ENCODE measurements around the gene GFOD1. TPM values are rescaled to one million over a fixed set of nuclear protein-coding genes. Genes with fewer than 3 reads are reported as not detected.

The GFOD1 gene
- total and polyA plus RNA-seq, 7 experiments from 2014 or later, result 0.24 to 10.8 (median 1.4) TPM; not detected in 1

GRCh38 chr6:13484138-13484708, 3.2 kb downstream of the GFOD1 start:
- Mint-ChIP-seq H3K36me3 (no peaks in the 10 kb centered on the region), H3K4me3 (peak overlapping the region in 7 of 10 donors; percentile 33 to 96 (median 70)), H3K27ac (peak overlapping the region in 2 of 9 donors; percentile 1 to 61), H3K9me3 (peaks cover 0 to 2% (median 0%) of the 10 kb centered on the region in 11 donors), H3K27me3 (peaks cover 0 to 17% (median 10%) of the 10 kb centered on the region in 5 donors), H3K4me1 (peaks cover 25 to 59% (median 30%) of the 10 kb centered on the region in 7 donors)
- DNase-seq (no peak), ATAC-seq (no peak)
- CTCF ChIA-PET, result interaction anchor here (0.6 to 1.1 kb wide), 2 partner anchors 90 to 266 kb away, joined by 3 read pairs; partner anchors contain the start of gene SIRT5
- no peak overlapping the region for H3K27ac ChIP-seq (ENCODE audit: low read depth, low read length)
- H3K36me3 ChIP-seq (ENCODE audit: control insufficient read depth in 2 of 3, insufficient read depth in 3 of 3, low read length in 3 of 3), result no peaks in the 10 kb centered on the region
- POLR2A ChIA-PET, result no interaction called here
- H3K27me3 ChIP-seq (ENCODE audit: control insufficient read depth in 2 of 2, insufficient read depth in 2 of 2, low read length in 2 of 2), result no peaks in the 10 kb centered on the region
- no peaks in the 10 kb centered on the region for H3K9me3 ChIP-seq (ENCODE audit: control insufficient read depth in 2 of 3, low read length in 3 of 3)
- H3K4me3 ChIP-seq (ENCODE audit: low read length), result no peak overlapping the region
- peaks cover 4 to 9% of the 10 kb centered on the region in 2 donors for H3K4me1 ChIP-seq (ENCODE audit: control insufficient read depth in 2 of 2, insufficient read depth in 2 of 2, low read length in 2 of 2)
- intact Hi-C loops (cut with micrococcal nuclease), result loop anchor here (2.0 to 10.0 kb wide), 2 partner anchors 19 to 131 kb away; partner anchors contain the start of gene NOL7 (in 1 of the 2)

- Histone ChIP-seq H3K9me3 (ENCODE audit: control insufficient read depth in 2 of 3, low read length in 3 of 3) (no peaks in the 10 kb centered on the region), H3K27me3 (ENCODE audit: control insufficient read depth in 2 of 2, insufficient read depth in 2 of 2, low read length in 2 of 2) (no peaks in the 10 kb centered on the region), H3K36me3 (ENCODE audit: control insufficient read depth in 2 of 3, insufficient read depth in 3 of 3, low read length in 3 of 3) (no peaks in the 10 kb centered on the region), H3K27ac (ENCODE audit: low read depth, low read length) (no peak overlapping the region), H3K4me3 (ENCODE audit: low read length) (no peak overlapping the region), H3K4me1 (ENCODE audit: control insufficient read depth in 2 of 2, insufficient read depth in 2 of 2, low read length in 2 of 2) (peaks cover 4 to 9% of the 10 kb centered on the region in 2 donors)
- Mint-ChIP-seq H3K27me3 (peaks cover 0 to 17% (median 5%) of the 10 kb centered on the region in 5 donors), H3K36me3 (peaks cover 0 to 2% (median 0%) of the 10 kb centered on the region in 5 donors), H3K9me3 (peaks cover 0 to 2% (median 0%) of the 10 kb centered on the region in 11 donors), H3K27ac (peak overlapping the region in 1 of 9 donors; percentile 51), H3K4me1 (peaks cover 12 to 46% (median 21%) of the 10 kb centered on the region in 7 donors), H3K4me3 (peak overlapping the region in 1 of 10 donors; percentile 9)
- DNase-seq (no peak), ATAC-seq (no peak)
- ChIA-PET CTCF (interaction anchor here (1.0 kb wide), 1 partner anchor 27 kb away, joined by 3 read pairs; no protein-coding TSS in a partner anchor), POLR2A (no interaction called here)
- intact Hi-C loops (cut with micrococcal nuclease), result loop anchor here in 1 of 2 donors (10.0 kb wide), 1 partner anchor 134 kb away; the partner anchor contains the start of gene NOL7
These were observed 6.5 kb downstream of the GFOD1 start for GRCh38 chr6:13480631-13481501.

GRCh38 chr6:13479971-13480434, 7.4 kb downstream of the GFOD1 start:
- Histone ChIP-seq H3K27ac (ENCODE audit: low read depth, low read length) (no peak overlapping the region), H3K9me3 (ENCODE audit: control insufficient read depth in 2 of 3, low read length in 3 of 3) (no peaks in the 10 kb centered on the region), H3K4me3 (ENCODE audit: low read length) (no peak overlapping the region), H3K4me1 (ENCODE audit: control insufficient read depth in 2 of 2, insufficient read depth in 2 of 2, low read length in 2 of 2) (peaks cover under 1 to 4% of the 10 kb centered on the region in 2 donors), H3K27me3 (ENCODE audit: control insufficient read depth in 2 of 2, insufficient read depth in 2 of 2, low read length in 2 of 2) (no peaks in the 10 kb centered on the region), H3K36me3 (ENCODE audit: control insufficient read depth in 2 of 3, insufficient read depth in 3 of 3, low read length in 3 of 3) (no peaks in the 10 kb centered on the region)
- Mint-ChIP-seq H3K27ac (no peak overlapping the region), H3K36me3 (peaks cover 0 to 2% (median 0%) of the 10 kb centered on the region in 5 donors), H3K4me1 (peaks cover 9 to 38% (median 13%) of the 10 kb centered on the region in 7 donors), H3K4me3 (no peak overlapping the region), H3K27me3 (peaks cover 0 to 17% (median 0%) of the 10 kb centered on the region in 5 donors), H3K9me3 (peaks cover 0 to 2% (median 0%) of the 10 kb centered on the region in 11 donors)
- no peak for ATAC-seq
- POLR2A ChIA-PET, result no interaction called here
- DNase-seq, result no peak
- CTCF ChIA-PET, result no interaction called here
- intact Hi-C loops (cut with micrococcal nuclease), result loop anchor here in 1 of 2 donors (10.0 kb wide), 1 partner anchor 135 kb away; the partner anchor contains the start of gene NOL7

GRCh38 chr6:13479206-13479800, 8.1 kb downstream of the GFOD1 start:
- POLR2A ChIA-PET, result no interaction called here
- Histone ChIP-seq H3K4me1 (ENCODE audit: control insufficient read depth in 2 of 2, insufficient read depth in 2 of 2, low read length in 2 of 2) (peaks cover 0 to under 1% of the 10 kb centered on the region in 2 donors), H3K27ac (ENCODE audit: low read depth, low read length) (no peak overlapping the region), H3K36me3 (ENCODE audit: control insufficient read depth in 2 of 3, insufficient read depth in 3 of 3, low read length in 3 of 3) (no peaks in the 10 kb centered on the region), H3K9me3 (ENCODE audit: control insufficient read depth in 2 of 3, low read length in 3 of 3) (no peaks in the 10 kb centered on the region), H3K27me3 (ENCODE audit: control insufficient read depth in 2 of 2, insufficient read depth in 2 of 2, low read length in 2 of 2) (no peaks in the 10 kb centered on the region), H3K4me3 (ENCODE audit: low read length) (no peak overlapping the region)
- Mint-ChIP-seq H3K27ac (no peak overlapping the region), H3K36me3 (peaks cover 0 to 8% (median 0%) of the 10 kb centered on the region in 5 donors), H3K9me3 (peaks cover 0 to 2% (median 0%) of the 10 kb centered on the region in 11 donors), H3K4me1 (peaks cover 5 to 32% (median 6%) of the 10 kb centered on the region in 7 donors), H3K27me3 (peaks cover 0 to 17% (median 0%) of the 10 kb centered on the region in 5 donors), H3K4me3 (no peak overlapping the region)
- DNase-seq (no peak), ATAC-seq (peak; percentile 14)
- intact Hi-C loops (cut with micrococcal nuclease), result no loop called here
- CTCF ChIA-PET, result no interaction called here

- H3K9me3 Mint-ChIP-seq, result peaks cover 0 to 2% (median 0%) of the 10 kb centered on the region in 11 donors
- no peak overlapping the region for H3K4me3 Mint-ChIP-seq
- peak overlapping the region in 1 of 9 donors; percentile 66 for H3K27ac Mint-ChIP-seq
- peaks cover 0 to 8% (median 0%) of the 10 kb centered on the region in 5 donors for H3K36me3 Mint-ChIP-seq
- ATAC-seq, result peak; percentile 74
- POLR2A ChIA-PET, result no interaction called here
- peaks cover 0 to 24% (median 0%) of the 10 kb centered on the region in 7 donors for H3K4me1 Mint-ChIP-seq
- H3K27me3 Mint-ChIP-seq, result peaks cover 0 to 9% (median 0%) of the 10 kb centered on the region in 5 donors
- Histone ChIP-seq H3K27ac (ENCODE audit: low read depth, low read length) (no peak overlapping the region), H3K9me3 (ENCODE audit: control insufficient read depth in 2 of 3, low read length in 3 of 3) (no peaks in the 10 kb centered on the region), H3K27me3 (ENCODE audit: control insufficient read depth in 2 of 2, insufficient read depth in 2 of 2, low read length in 2 of 2) (no peaks in the 10 kb centered on the region), H3K4me1 (ENCODE audit: control insufficient read depth in 2 of 2, insufficient read depth in 2 of 2, low read length in 2 of 2) (no peaks in the 10 kb centered on the region), H3K4me3 (ENCODE audit: low read length) (no peak overlapping the region), H3K36me3 (ENCODE audit: control insufficient read depth in 2 of 3, insufficient read depth in 3 of 3, low read length in 3 of 3) (no peaks in the 10 kb centered on the region)
- intact Hi-C loops (cut with micrococcal nuclease), result no loop called here
- no peak for DNase-seq
- CTCF ChIA-PET, result no interaction called here
These were observed 8.9 kb downstream of the GFOD1 start for GRCh38 chr6:13478525-13478966.

GRCh38 chr6:13474787-13475186, 12.6 kb downstream of the GFOD1 start:
- no peaks in the 10 kb centered on the region for H3K27me3 Mint-ChIP-seq
- Histone ChIP-seq H3K36me3 (ENCODE audit: control insufficient read depth in 2 of 3, insufficient read depth in 3 of 3, low read length in 3 of 3) (no peaks in the 10 kb centered on the region), H3K27me3 (ENCODE audit: control insufficient read depth in 2 of 2, insufficient read depth in 2 of 2, low read length in 2 of 2) (no peaks in the 10 kb centered on the region), H3K27ac (ENCODE audit: low read depth, low read length) (no peak overlapping the region), H3K4me3 (ENCODE audit: low read length) (no peak overlapping the region), H3K4me1 (ENCODE audit: control insufficient read depth in 2 of 2, insufficient read depth in 2 of 2, low read length in 2 of 2) (no peaks in the 10 kb centered on the region), H3K9me3 (ENCODE audit: control insufficient read depth in 2 of 3, low read length in 3 of 3) (no peaks in the 10 kb centered on the region)
- no peak for ATAC-seq
- no peak overlapping the region for H3K27ac Mint-ChIP-seq
- POLR2A ChIA-PET, result no interaction called here
- CTCF ChIA-PET, result interaction anchor here (1.2 kb wide), 1 partner anchor 20 kb away, joined by 3 read pairs; no protein-coding TSS in a partner anchor
- H3K36me3 Mint-ChIP-seq, result peaks cover 0 to 8% (median 0%) of the 10 kb centered on the region in 5 donors
- H3K4me3 Mint-ChIP-seq, result no peak overlapping the region
- H3K4me1 Mint-ChIP-seq, result peaks cover 0 to 14% (median 0%) of the 10 kb centered on the region in 7 donors
- no peak for DNase-seq
- intact Hi-C loops (cut with micrococcal nuclease), result no loop called here
- H3K9me3 Mint-ChIP-seq, result peaks cover 0 to 2% (median 0%) of the 10 kb centered on the region in 11 donors
